HG03139 (cell line): ENCODE results near the gene OSBP.
A peak's percentile ranks its signal among the peaks of the same experiment; 100 is the strongest.

ENCODE experiments used
- ATAC-seq: cut with Tn5 transposase; IDR thresholded peaks from one replicate; pipeline ENCODE4 v1.9.1; 2021; ENCODE audit not compliant: unreplicated experiment

OSBP gene

GRCh38 chr11:59610289-59610688 lies 5.3 kb downstream of the OSBP start:
- no peak for ATAC-seq

- ATAC-seq: no peak
Measured at GRCh38 chr11:59607703-59608454, 7.7 kb downstream of the OSBP start.

- no peak for ATAC-seq
Measured at GRCh38 chr11:59602432-59602831, 13.1 kb downstream of the OSBP start.

- no peak for ATAC-seq
Measured at GRCh38 chr11:59601788-59602187, 13.8 kb downstream of the OSBP start.

GRCh38 chr11:59600636-59601035 lies 14.9 kb downstream of the OSBP start:
- ATAC-seq: no peak

GRCh38 chr11:59600234-59600633 lies 15.3 kb downstream of the OSBP start:
- no peak for ATAC-seq

GRCh38 chr11:59598961-59599360 lies 16.6 kb downstream of the OSBP start:
- no peak for ATAC-seq

GRCh38 chr11:59584294-59584693 lies 31.3 kb downstream of the OSBP start:
- ATAC-seq: no peak

- ATAC-seq: no peak
Measured at GRCh38 chr11:59582006-59582405, 33.6 kb downstream of the OSBP start.

- no peak for ATAC-seq
Measured at GRCh38 chr11:59578369-59578768, 37.2 kb downstream of the OSBP start.

GRCh38 chr11:59575505-59575904 lies 40.1 kb downstream of the OSBP start:
- ATAC-seq: no peak

- no peak for ATAC-seq
Measured at GRCh38 chr11:59574932-59575502, 40.6 kb downstream of the OSBP start.

- no peak for ATAC-seq
Measured at GRCh38 chr11:59574467-59574866, 41.1 kb downstream of the OSBP start.

GRCh38 chr11:59573216-59573615 lies 42.4 kb downstream of the OSBP start:
- ATAC-seq: no peak

GRCh38 chr11:59572091-59572490 lies 43.5 kb downstream of the OSBP start:
- no peak for ATAC-seq

- ATAC-seq: no peak
Measured at GRCh38 chr11:59562292-59562691, 53.3 kb downstream of the OSBP start.

- ATAC-seq: peak; percentile 45
Measured at GRCh38 chr11:59560702-59561473, 54.7 kb downstream of the OSBP start.

GRCh38 chr11:59560290-59560701 lies 55.3 kb downstream of the OSBP start:
- no peak for ATAC-seq

GRCh38 chr11:59559886-59560285 lies 55.7 kb downstream of the OSBP start:
- no peak for ATAC-seq

GRCh38 chr11:59558270-59558643 lies 57.3 kb downstream of the OSBP start:
- no peak for ATAC-seq

- ATAC-seq: no peak
Measured at GRCh38 chr11:59556917-59557348, 58.6 kb downstream of the OSBP start.
